Measurements from ENCODE around the gene PALD1. TPM values are rescaled to one million over a fixed set of nuclear protein-coding genes. Genes with fewer than 3 reads are reported as not detected.

The PALD1 gene
- total RNA-seq, 6 experiments from 2014 or later, result 0.81 to 2.9 (median 1.3) TPM

- Histone ChIP-seq H3K27me3 (peaks cover 0 to 17% of the 10 kb centered on the region in 2 donors), H3K4me3 (no peak overlapping the region), H3K27ac (no peak overlapping the region), H3K36me3 (no peaks in the 10 kb centered on the region), H3K4me1 (no peaks in the 10 kb centered on the region), H3K9me3 (no peaks in the 10 kb centered on the region)
- DNase-seq (no peak), ATAC-seq (no peak)
- intact Hi-C loops (cut with DNase I), result no loop called here
- 86% methylated on average over 3 of the region's 4 CpGs for WGBS (ENCODE audit: insufficient coverage, low coverage, low lambda C conversion rate, missing lambda C conversion rate)
- TF ChIP-seq POLR2A (IDR thresholded peaks at IDR 0.05) (no peak), CTCF (IDR thresholded peaks at IDR 0.05) (no peak)
These were observed 33.8 kb upstream of the PALD1 start for GRCh38 chr10:70444744-70445143.

- Histone ChIP-seq H3K4me1 (no peaks in the 10 kb centered on the region), H3K4me3 (no peak overlapping the region), H3K36me3 (no peaks in the 10 kb centered on the region), H3K27ac (no peak overlapping the region), H3K27me3 (peaks cover 0 to 11% of the 10 kb centered on the region in 2 donors), H3K9me3 (no peaks in the 10 kb centered on the region)
- intact Hi-C loops (cut with DNase I), result no loop called here
- DNase-seq (no peak), ATAC-seq (peak; percentile 26 to 50 (median 36))
- 41% methylated on average over 6 of the region's 8 CpGs for WGBS (ENCODE audit: insufficient coverage, low coverage, low lambda C conversion rate, missing lambda C conversion rate)
- TF ChIP-seq CTCF (IDR thresholded peaks at IDR 0.05) (no peak), POLR2A (IDR thresholded peaks at IDR 0.05) (no peak)
These were observed 32.6 kb upstream of the PALD1 start for GRCh38 chr10:70445718-70446657.

GRCh38 chr10:70448236-70448635 lies 30.3 kb upstream of the PALD1 start:
- TF ChIP-seq POLR2A (IDR thresholded peaks at IDR 0.05) (no peak), CTCF (IDR thresholded peaks at IDR 0.05) (no peak)
- intact Hi-C loops (cut with DNase I), result no loop called here
- Histone ChIP-seq H3K4me3 (no peak overlapping the region), H3K27me3 (no peaks in the 10 kb centered on the region), H3K9me3 (no peaks in the 10 kb centered on the region), H3K36me3 (no peaks in the 10 kb centered on the region), H3K27ac (no peak overlapping the region), H3K4me1 (no peaks in the 10 kb centered on the region)
- no peak for ATAC-seq
- DNase-seq, result peak in 1 of 3 donors; percentile 34
- WGBS (ENCODE audit: insufficient coverage, low coverage, low lambda C conversion rate, missing lambda C conversion rate), result 87% methylated on average over 2 of the region's 2 CpGs

- Histone ChIP-seq H3K27ac (no peak overlapping the region), H3K36me3 (no peaks in the 10 kb centered on the region), H3K4me1 (peaks cover 0 to 10% (median 0%) of the 10 kb centered on the region in 4 donors), H3K4me3 (no peak overlapping the region), H3K9me3 (no peaks in the 10 kb centered on the region), H3K27me3 (no peaks in the 10 kb centered on the region)
- ATAC-seq (no peak), DNase-seq (no peak)
- intact Hi-C loops (cut with DNase I), result no loop called here
- WGBS (ENCODE audit: insufficient coverage, low coverage, low lambda C conversion rate, missing lambda C conversion rate), result no CpG with 5 or more reads among the region's 6 CpGs
- no peak for TF ChIP-seq POLR2A (IDR thresholded peaks at IDR 0.05)
- TF ChIP-seq CTCF (IDR thresholded peaks at IDR 0.05), result no peak
These were observed 23.3 kb upstream of the PALD1 start for GRCh38 chr10:70455213-70455630.

Measured in right lobe of liver (tissue), 6 donors.